Activated CD4-positive, alpha-beta T cell treated with anti-CD3 and anti-CD28 coated beads, Interleukin-2, amount 50 U/mL, for 48 hours (primary cell): ENCODE measurements around the gene MARCOL.

Experiments used
- DNase-seq, 2 experiments: peaks; one replicate each; pipeline ENCODE4 v3.0.0-alpha.2; 2020

MARCOL gene

GRCh38 chr5:148238418-148238794 is at the start of gene MARCOL:
Gene MARCOL, plus strand, starts transcription at chr5:148238525. Its CDS starts 73 bp downstream, at chr5:148238598.
- DNase-seq, result no peak

GRCh38 chr5:148191010-148191409 is 47.3 kb upstream of the MARCOL start:
- DNase-seq, result no peak

- DNase-seq, result no peak
Observed at GRCh38 chr5:148193202-148193601, 45.1 kb upstream of the MARCOL start.

GRCh38 chr5:148201151-148201550 is 37.2 kb upstream of the MARCOL start:
- DNase-seq, result no peak

- no peak for DNase-seq
Observed at GRCh38 chr5:148202531-148203203, 35.7 kb upstream of the MARCOL start, which contains the start of gene SPINK6. Gene SPINK6, plus strand, starts transcription at chr5:148203042. Its CDS starts 55 bp downstream, at chr5:148203097.

GRCh38 chr5:148205044-148205806 is 33.1 kb upstream of the MARCOL start:
- DNase-seq, result no peak

- no peak for DNase-seq
Observed at GRCh38 chr5:148205865-148206264, 32.5 kb upstream of the MARCOL start.

GRCh38 chr5:148206620-148207019 is 31.7 kb upstream of the MARCOL start:
- no peak for DNase-seq

- no peak for DNase-seq
Observed at GRCh38 chr5:148208226-148208625, 30.1 kb upstream of the MARCOL start.

- no peak for DNase-seq
Observed at GRCh38 chr5:148209151-148209770, 29.1 kb upstream of the MARCOL start.

- DNase-seq, result no peak
Observed at GRCh38 chr5:148214665-148215185, 23.6 kb upstream of the MARCOL start.

- no peak for DNase-seq
Observed at GRCh38 chr5:148221508-148221907, 16.8 kb upstream of the MARCOL start.

- DNase-seq, result no peak
Observed at GRCh38 chr5:148224117-148224742, 14.1 kb upstream of the MARCOL start.

- DNase-seq, result no peak
Observed at GRCh38 chr5:148228392-148228984, 9.8 kb upstream of the MARCOL start.

- DNase-seq, result no peak
Observed at GRCh38 chr5:148229840-148230239, 8.5 kb upstream of the MARCOL start.

GRCh38 chr5:148230240-148230639 is 8.1 kb upstream of the MARCOL start:
- DNase-seq, result no peak

- no peak for DNase-seq
Observed at GRCh38 chr5:148237785-148238417, 424 bp upstream of the MARCOL start.

GRCh38 chr5:148248894-148249293 is 10.6 kb downstream of the MARCOL start:
- DNase-seq, result no peak

- DNase-seq, result no peak
Observed at GRCh38 chr5:148255456-148255855, 17.1 kb downstream of the MARCOL start.

- DNase-seq, result no peak
Observed at GRCh38 chr5:148259288-148259687, 21.0 kb downstream of the MARCOL start.

GRCh38 chr5:148261221-148261620 is 22.9 kb downstream of the MARCOL start:
- DNase-seq, result no peak

GRCh38 chr5:148267962-148268361 is 29.6 kb downstream of the MARCOL start:
- no peak for DNase-seq
